GM19328 (cell line): ENCODE measurements around the gene UBE2C.
"Not testable (repeated sequence)": the region's sequence is repeated elsewhere in the genome, so short reads cannot be mapped to it uniquely, and the experiment has no call there.

Experiments used
- ATAC-seq: cut with Tn5 transposase; IDR thresholded peaks from one replicate; pipeline ENCODE4 v1.9.1; 2021; ENCODE audit warnings: mild to moderate bottlenecking, moderate library complexity; ENCODE audit not compliant: unreplicated experiment

UBE2C gene

GRCh38 chr20:45829673-45830106 is 17.2 kb downstream of the UBE2C start:
- not testable (repeated sequence) for ATAC-seq

DNA sequence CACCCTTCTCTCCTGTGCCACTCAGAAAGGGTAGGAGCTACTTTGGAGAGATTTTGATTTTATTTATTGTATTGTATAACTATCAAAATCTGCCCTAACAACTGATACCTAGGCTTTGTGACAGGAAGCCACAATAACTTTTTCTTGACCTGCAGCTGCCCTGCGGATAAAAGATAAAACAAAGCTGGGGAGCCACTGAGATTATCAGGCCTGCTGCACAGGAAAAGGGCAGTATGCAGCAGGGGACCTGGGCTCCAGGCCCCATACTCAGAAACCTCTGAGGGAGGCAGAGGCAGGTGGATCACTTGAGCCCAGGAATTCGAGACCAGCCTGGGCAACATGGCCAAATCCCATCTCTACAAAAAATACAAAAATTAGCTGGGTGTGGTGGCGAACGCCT is 20.2 kb downstream of the UBE2C start:
- no peak for ATAC-seq

- no peak for ATAC-seq
Measured at GRCh38 chr20:45833030-45833882, 20.8 kb downstream of the UBE2C start, which contains the start of gene SNX21. SNX21 (plus strand) TSS chr20:45833799; CDS start chr20:45833920, 121 bp downstream.

- ATAC-seq = no peak
Measured at GRCh38 chr20:45833883-45834796, 21.7 kb downstream of the UBE2C start.

DNA sequence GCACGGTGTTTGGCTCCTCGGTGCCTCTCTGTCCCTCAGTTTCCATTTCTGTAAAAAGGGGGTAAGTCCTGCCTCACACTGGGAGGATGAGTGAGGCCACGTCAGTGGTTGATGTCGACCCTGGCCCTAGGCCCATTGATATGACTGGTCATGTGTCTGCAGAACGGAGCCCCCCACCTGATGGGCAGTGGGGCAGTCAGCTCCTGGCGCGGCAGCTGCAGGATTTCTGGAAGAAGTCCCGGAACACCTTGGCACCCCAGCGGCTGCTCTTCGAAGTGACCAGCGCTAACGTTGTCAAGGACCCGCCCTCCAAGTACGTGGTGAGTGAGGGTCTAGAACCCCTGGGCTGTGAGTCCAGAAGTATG is 22.3 kb downstream of the UBE2C start:
- ATAC-seq = no peak

GRCh38 chr20:45835329-45835765 is 22.9 kb downstream of the UBE2C start:
- ATAC-seq = no peak

DNA sequence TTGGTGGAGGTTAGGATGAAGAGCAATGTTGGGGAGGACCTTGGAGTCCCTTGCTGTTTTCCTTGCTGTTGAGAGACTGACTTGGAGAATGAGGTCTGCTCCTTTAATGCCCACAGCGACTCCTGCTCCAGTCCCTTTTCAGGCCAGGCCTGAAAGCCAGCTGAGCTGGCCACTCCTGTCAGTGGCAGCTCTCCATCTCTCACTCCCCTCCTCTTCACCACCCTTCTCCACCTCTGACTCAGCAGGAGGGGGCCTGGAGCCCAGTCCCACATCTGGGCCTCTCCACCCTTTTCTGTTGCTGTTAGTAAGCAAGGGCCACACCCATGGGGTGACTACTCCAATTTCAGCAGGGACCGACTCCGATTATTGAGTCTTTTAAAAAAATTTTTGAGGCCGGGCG is 23.4 kb downstream of the UBE2C start:
- ATAC-seq = no peak

DNA sequence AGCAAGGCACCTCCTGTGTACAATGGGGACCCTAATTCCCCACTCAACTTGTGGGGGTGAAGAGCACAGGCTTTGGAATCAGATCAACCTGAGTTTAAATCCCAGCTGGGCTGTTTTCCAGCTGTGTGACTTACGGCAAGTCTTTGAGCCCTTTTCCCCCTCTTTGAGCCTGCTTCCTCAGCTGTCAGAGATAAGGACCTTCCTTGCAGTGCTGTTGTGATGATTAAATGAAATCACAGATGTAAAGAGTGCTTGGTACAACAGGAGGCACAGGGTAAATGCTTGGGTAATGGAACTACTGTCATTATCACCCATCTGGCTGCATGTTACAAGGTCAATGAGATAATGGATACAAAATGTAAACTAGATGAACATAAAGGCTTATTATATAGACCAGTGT is 24.4 kb downstream of the UBE2C start:
- no peak for ATAC-seq

GRCh38 chr20:45840700-45841198 is 28.3 kb downstream of the UBE2C start:
- no peak for ATAC-seq

DNA sequence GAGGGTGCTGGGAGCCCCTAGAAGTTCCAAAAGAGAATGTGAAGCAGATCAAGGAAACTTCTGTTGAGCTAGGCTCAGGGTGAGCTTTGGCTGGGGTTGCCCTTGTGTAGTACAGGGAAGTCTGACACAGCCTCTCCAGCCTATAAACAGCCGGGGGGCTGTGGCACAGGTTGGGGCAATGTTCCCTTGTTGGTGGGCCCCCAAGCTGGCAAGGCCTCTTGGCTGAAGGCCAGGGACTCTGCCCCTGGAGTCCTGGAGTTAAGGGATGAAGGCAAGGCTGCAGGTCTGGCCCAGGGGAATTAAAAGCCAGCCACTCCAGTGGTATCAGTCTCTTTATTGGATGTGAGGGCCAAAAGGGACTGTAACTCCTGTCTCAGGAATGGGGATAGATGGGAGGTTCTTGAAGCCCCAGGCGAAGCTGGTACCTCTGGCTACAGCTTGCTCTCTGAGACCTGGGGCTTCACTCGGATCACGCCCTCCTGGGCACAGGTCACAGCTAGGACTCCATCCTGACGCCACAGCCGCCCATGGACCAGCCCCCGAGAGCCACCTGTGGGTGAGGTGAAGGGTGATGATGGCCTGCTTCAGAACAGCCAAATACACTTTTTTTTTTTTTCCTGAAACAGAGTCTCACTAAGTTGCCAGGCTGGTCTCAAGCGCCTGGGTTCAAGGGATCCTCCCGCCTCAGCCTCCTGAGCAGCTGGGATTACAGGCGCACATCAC is 29.1 kb downstream of the UBE2C start:
- ATAC-seq = no peak

GRCh38 chr20:45842169-45842812 is 29.8 kb downstream of the UBE2C start:
- no peak for ATAC-seq

DNA sequence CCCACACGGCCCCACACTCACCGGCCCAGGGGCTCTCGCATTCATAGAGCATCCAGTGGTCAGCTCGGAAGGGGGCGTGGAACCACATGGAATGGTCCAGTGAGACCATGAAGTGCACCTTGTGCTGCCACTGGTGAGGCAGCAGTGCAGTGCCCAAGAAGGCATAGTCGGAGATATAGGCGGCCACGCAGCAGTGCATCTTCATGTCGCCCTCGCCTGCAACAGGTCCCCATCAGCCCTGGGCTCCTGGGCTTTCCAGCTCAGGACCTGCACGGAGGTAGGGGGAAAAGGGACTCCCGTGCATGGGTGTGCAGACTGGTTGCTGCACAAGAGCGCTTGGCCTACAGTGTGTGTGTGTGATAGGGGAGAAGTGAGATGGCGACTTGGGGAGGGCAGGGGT is 31.1 kb downstream of the UBE2C start:
- no peak for ATAC-seq

GRCh38 chr20:45845452-45845851 is 33.0 kb downstream of the UBE2C start:
- ATAC-seq = no peak

GRCh38 chr20:45848421-45848820 is 36.0 kb downstream of the UBE2C start:
- ATAC-seq = no peak

DNA sequence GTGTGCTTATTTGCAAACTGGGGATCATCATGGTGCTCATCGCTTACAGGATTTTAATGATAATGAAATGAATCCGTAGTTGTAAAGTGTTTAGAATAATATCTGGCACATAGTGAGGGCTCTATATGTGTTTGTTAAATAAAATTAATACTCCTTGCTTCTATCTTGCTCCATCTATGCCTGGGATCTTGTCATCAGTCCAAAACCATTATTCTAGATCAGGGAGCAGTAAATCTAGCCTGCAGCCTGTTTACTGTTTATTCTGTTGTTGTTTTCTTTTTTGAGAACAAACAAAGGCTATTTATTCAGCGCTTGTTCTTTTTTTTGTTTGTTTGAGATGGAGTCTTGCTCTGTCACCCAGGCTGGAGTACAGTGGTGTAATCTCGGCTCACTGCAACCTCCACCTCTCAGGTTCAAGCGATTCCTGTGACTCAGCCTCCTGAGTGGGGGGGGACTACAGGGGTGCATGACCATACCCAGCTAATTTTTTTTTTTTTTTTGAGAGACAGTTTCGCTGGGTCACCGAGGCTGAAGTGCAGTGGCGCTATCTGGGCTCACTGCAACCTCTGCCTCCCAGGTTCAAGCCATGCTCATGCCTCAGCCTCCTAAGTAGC is 36.6 kb downstream of the UBE2C start:
- no peak for ATAC-seq

- no peak for ATAC-seq
Measured at GRCh38 chr20:45850238-45850637, 37.8 kb downstream of the UBE2C start.

DNA sequence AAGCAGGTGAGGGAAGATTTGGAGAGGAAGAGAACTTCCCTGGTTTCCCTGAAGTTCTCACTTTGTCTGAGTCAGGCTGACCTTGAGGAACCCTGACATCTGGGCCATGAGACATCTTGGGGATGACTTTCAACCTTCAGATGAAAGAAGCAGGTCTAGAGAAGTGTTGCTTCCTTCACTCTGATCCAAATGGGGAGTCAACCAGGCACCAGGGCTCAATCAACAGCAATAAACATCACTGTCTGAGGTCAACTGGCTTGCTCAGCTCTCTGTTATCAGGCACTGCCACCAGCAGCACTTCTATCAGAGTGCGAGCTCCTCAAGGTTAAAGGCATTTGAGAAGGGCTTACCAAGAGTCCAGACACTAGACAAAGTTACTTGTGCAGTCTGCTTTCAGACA is 38.5 kb downstream of the UBE2C start:
- ATAC-seq = no peak

DNA sequence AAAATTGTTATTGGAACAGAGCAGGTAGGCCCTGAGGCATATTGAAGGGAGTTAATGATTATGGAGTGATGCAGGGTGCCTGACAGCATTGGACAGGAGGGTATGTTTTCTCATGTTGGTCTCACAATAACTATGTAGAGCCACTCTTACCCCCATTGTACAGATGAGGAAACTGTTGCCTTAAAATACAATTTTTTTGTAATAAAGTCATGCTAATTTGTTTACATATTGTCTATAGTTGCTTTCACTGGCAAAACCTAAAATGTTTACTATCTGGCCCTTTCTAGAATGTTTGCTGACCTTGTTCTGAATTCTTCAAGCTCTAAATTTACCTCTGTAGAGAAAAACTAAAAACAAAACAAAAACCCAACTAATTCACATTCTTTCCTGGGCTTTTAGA is 39.1 kb downstream of the UBE2C start:
- no peak for ATAC-seq

GRCh38 chr20:45852326-45852725 is 39.9 kb downstream of the UBE2C start:
- ATAC-seq = no peak

- ATAC-seq = no peak
Measured at GRCh38 chr20:45853484-45853883, 41.0 kb downstream of the UBE2C start.
